Panc1 (cell line): ENCODE results near the gene NEGR1.

ENCODE experiments used
- SIN3A ChIP-seq: IDR thresholded peaks from 2 replicates; pipeline ENCODE4 v1.6.1; 2012; ENCODE audit warnings: low read depth, mild to moderate bottlenecking, low read length, moderate library complexity, borderline replicate concordance; ENCODE audit not compliant: insufficient read depth
- TF ChIP-seq, protein P1 (sequence below): fragments of 450-650 bp; IDR thresholded peaks from 2 replicates; pipeline ENCODE4 v1.5.1; 2017; ENCODE audit warnings: mild to moderate bottlenecking

DNA sequence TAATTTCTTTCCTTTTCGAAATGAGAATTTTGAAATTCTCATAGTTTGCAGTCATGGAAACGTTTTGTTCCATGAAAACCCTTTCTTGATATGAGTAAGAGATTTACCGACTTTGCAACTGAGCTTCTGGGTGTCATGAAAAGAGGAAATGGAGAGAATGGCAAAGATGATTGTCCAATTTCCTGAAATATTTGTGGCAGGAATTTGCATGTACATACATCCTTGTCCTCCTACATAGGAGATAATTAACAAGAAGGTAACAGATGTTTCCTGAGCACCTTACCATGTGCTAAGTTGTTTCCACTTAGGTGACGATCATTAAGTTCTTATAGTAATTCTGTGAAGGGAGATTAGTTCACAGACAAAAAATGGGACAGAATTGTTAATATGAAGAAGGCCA lies 170.7 kb downstream of the NEGR1 start:
- TF ChIP-seq, protein P1, sequence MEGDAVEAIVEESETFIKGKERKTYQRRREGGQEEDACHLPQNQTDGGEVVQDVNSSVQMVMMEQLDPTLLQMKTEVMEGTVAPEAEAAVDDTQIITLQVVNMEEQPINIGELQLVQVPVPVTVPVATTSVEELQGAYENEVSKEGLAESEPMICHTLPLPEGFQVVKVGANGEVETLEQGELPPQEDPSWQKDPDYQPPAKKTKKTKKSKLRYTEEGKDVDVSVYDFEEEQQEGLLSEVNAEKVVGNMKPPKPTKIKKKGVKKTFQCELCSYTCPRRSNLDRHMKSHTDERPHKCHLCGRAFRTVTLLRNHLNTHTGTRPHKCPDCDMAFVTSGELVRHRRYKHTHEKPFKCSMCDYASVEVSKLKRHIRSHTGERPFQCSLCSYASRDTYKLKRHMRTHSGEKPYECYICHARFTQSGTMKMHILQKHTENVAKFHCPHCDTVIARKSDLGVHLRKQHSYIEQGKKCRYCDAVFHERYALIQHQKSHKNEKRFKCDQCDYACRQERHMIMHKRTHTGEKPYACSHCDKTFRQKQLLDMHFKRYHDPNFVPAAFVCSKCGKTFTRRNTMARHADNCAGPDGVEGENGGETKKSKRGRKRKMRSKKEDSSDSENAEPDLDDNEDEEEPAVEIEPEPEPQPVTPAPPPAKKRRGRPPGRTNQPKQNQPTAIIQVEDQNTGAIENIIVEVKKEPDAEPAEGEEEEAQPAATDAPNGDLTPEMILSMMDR = no peak
- TF ChIP-seq SIN3A = no peak
